GM23338 (cell line): Measurements from ENCODE around the gene UBASH3A. TPM values are rescaled to one million over a fixed set of nuclear protein-coding genes. Genes with fewer than 3 reads are reported as not detected.

Source experiments
- ATAC-seq: fragments of 200-7000 bp; cut with Tn5 transposase; 3 replicates; pipeline ENCODE4 v1.9.1; 2020
- DNase-seq: peaks from one replicate; pipeline ENCODE4 v3.0.0-alpha.2; 2015; ENCODE audit warnings: low spot score
- H2AFZ ChIP-seq: fragments of 200-600 bp; sonication (generic); 2 replicates; pipeline ENCODE4 v1.8.0; 2016; ENCODE audit warnings: antibody characterized with exemption, mild to moderate bottlenecking, moderate library complexity
- H3F3A ChIP-seq: fragments of 200-600 bp; sonication (generic); replicated peaks from 2 replicates; pipeline ENCODE4 v1.8.0; 2017; ENCODE audit warnings: antibody characterized with exemption, mixed run types, low read depth
- H3K27ac ChIP-seq: fragments of 200-600 bp; sonication (generic); 2 replicates; pipeline ENCODE4 v1.6.1; 2016; ENCODE audit warnings: low read depth
- H3K27me3 ChIP-seq: fragments of 200-600 bp; sonication (generic); 2 replicates; pipeline ENCODE4 v1.8.0; 2016; ENCODE audit warnings: mild to moderate bottlenecking, mixed run types, moderate library complexity; ENCODE audit not compliant: insufficient read depth
- H3K36me3 ChIP-seq: fragments of 200-600 bp; sonication (generic); 2 replicates; pipeline ENCODE4 v1.8.0; 2016; ENCODE audit warnings: mild to moderate bottlenecking; ENCODE audit not compliant: insufficient read depth
- H3K4me1 ChIP-seq: fragments of 200-600 bp; sonication (generic); 2 replicates; pipeline ENCODE4 v1.8.0; 2016; ENCODE audit warnings: mild to moderate bottlenecking, moderate library complexity; ENCODE audit not compliant: insufficient read depth
- H3K4me2 ChIP-seq: fragments of 200-600 bp; sonication (generic); 2 replicates; pipeline ENCODE4 v1.7.1; 2017; ENCODE audit warnings: mixed run types
- H3K4me3 ChIP-seq: fragments of 200-600 bp; sonication (generic); 2 replicates; pipeline ENCODE4 v1.6.1; 2016; ENCODE audit warnings: mixed run types
- H3K79me2 ChIP-seq: fragments of 200-600 bp; sonication (generic); replicated peaks from 2 replicates; pipeline ENCODE4 v1.8.0; 2017; ENCODE audit warnings: mild to moderate bottlenecking; ENCODE audit not compliant: insufficient read depth
- H3K9me2 ChIP-seq: fragments of 200-600 bp; sonication (generic); 2 replicates; pipeline ENCODE4 v1.8.0; 2017; ENCODE audit not compliant: insufficient read depth
- H4K20me1 ChIP-seq: fragments of 200-600 bp; sonication (generic); replicated peaks from 2 replicates; pipeline ENCODE4 v1.8.0; 2017; ENCODE audit warnings: mild to moderate bottlenecking; ENCODE audit not compliant: insufficient read depth
- H3K27ac Mint-ChIP-seq: 2 replicates; pipeline ENCODE4 v1.8.0; 2020; ENCODE audit warnings: inconsistent platforms, mild to moderate bottlenecking, moderate library complexity, mixed read lengths
- H3K27me3 Mint-ChIP-seq: 3 replicates; pipeline ENCODE4 v1.8.0; 2022; ENCODE audit warnings: low read depth, mild to moderate bottlenecking, moderate library complexity, mixed read lengths, inconsistent platforms; ENCODE audit not compliant: insufficient read depth, poor library complexity
- H3K36me3 Mint-ChIP-seq: 3 replicates; pipeline ENCODE4 v1.8.0; 2021; ENCODE audit warnings: low read depth, mild to moderate bottlenecking, inconsistent platforms, moderate library complexity, mixed read lengths
- H3K4me1 Mint-ChIP-seq: 3 replicates; pipeline ENCODE4 v1.8.0; 2020; ENCODE audit warnings: mild to moderate bottlenecking, inconsistent platforms, mixed read lengths
- H3K4me3 Mint-ChIP-seq: 3 replicates; pipeline ENCODE4 v1.8.0; 2021; ENCODE audit warnings: moderate library complexity, mild to moderate bottlenecking, inconsistent platforms, mixed read lengths
- H3K9me3 Mint-ChIP-seq: 3 replicates; pipeline ENCODE4 v1.8.0; 2020; ENCODE audit warnings: moderate library complexity, mild to moderate bottlenecking, inconsistent platforms, mixed read lengths
- EZH2 ChIP-seq: fragments of 200-600 bp; sonication (generic); IDR thresholded peaks from one replicate; pipeline ENCODE4 v1.8.0; 2017; ENCODE audit warnings: antibody characterized with exemption, mild to moderate bottlenecking, low read depth; ENCODE audit not compliant: unreplicated experiment
- EZH2phosphoT487 ChIP-seq: fragments of 200-600 bp; sonication (generic); IDR thresholded peaks from one replicate; pipeline ENCODE4 v1.8.1; 2018; ENCODE audit warnings: antibody characterized with exemption; ENCODE audit not compliant: unreplicated experiment
- REST ChIP-seq: IDR thresholded peaks from one replicate; pipeline ENCODE4 v1.6.1; 2018; ENCODE audit warnings: antibody characterized with exemption; ENCODE audit not compliant: unreplicated experiment
- ZNF114 ChIP-seq: fragments of 250-450 bp; sonication (Bioruptor Pico); IDR thresholded peaks from 2 replicates; pipeline ENCODE4 v1.5.0; 2020; ENCODE audit warnings: mild to moderate bottlenecking, moderate library complexity
- polyA plus RNA-seq: library from polyadenylated mRNA; unstranded; fragments of >200 nt; fragmentation: Nextera tagmentation; extraction: Ambion mirVana; gene quantifications from 2 replicates; pipeline ENCODE4 v1.2.1, GENCODE V29; 2016
- total RNA-seq: library from RNA; depleted of rRNA; stranded (reverse); fragments of >200 nt; shearing (Covaris generic); gene quantifications from 2 replicates; pipeline ENCODE4 v1.2.3, GENCODE V29; 2014
- TF ChIP-seq, protein P1 (sequence below): fragments of 250-450 bp; sonication (Bioruptor Pico); IDR thresholded peaks from 2 replicates; pipeline ENCODE4 v1.5.0; 2020; ENCODE audit warnings: mild to moderate bottlenecking, moderate library complexity

The UBASH3A gene
- total and polyA plus RNA-seq, 2 experiments from 2014 or later, result not detected

DNA sequence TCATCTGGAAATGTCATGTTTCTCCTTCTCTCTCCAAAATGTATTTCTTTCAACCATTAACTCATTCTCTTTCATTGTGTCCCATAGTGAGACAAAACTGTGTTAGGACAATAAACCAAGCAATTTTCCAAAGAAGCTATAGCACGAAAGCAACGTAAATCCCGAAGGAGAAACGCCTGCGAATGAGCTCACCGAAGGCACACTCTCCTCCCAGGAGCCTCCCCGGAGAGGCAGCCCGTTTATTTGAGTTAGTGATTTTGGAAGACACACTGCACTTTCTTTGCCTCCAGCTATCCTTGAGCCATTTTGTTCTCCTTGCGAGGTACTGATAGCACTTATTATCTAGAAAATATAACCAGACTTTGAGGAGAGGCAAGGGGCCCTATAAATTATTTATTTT is 51.1 kb downstream of the UBASH3A start (continued):
- TF ChIP-seq, protein P1, sequence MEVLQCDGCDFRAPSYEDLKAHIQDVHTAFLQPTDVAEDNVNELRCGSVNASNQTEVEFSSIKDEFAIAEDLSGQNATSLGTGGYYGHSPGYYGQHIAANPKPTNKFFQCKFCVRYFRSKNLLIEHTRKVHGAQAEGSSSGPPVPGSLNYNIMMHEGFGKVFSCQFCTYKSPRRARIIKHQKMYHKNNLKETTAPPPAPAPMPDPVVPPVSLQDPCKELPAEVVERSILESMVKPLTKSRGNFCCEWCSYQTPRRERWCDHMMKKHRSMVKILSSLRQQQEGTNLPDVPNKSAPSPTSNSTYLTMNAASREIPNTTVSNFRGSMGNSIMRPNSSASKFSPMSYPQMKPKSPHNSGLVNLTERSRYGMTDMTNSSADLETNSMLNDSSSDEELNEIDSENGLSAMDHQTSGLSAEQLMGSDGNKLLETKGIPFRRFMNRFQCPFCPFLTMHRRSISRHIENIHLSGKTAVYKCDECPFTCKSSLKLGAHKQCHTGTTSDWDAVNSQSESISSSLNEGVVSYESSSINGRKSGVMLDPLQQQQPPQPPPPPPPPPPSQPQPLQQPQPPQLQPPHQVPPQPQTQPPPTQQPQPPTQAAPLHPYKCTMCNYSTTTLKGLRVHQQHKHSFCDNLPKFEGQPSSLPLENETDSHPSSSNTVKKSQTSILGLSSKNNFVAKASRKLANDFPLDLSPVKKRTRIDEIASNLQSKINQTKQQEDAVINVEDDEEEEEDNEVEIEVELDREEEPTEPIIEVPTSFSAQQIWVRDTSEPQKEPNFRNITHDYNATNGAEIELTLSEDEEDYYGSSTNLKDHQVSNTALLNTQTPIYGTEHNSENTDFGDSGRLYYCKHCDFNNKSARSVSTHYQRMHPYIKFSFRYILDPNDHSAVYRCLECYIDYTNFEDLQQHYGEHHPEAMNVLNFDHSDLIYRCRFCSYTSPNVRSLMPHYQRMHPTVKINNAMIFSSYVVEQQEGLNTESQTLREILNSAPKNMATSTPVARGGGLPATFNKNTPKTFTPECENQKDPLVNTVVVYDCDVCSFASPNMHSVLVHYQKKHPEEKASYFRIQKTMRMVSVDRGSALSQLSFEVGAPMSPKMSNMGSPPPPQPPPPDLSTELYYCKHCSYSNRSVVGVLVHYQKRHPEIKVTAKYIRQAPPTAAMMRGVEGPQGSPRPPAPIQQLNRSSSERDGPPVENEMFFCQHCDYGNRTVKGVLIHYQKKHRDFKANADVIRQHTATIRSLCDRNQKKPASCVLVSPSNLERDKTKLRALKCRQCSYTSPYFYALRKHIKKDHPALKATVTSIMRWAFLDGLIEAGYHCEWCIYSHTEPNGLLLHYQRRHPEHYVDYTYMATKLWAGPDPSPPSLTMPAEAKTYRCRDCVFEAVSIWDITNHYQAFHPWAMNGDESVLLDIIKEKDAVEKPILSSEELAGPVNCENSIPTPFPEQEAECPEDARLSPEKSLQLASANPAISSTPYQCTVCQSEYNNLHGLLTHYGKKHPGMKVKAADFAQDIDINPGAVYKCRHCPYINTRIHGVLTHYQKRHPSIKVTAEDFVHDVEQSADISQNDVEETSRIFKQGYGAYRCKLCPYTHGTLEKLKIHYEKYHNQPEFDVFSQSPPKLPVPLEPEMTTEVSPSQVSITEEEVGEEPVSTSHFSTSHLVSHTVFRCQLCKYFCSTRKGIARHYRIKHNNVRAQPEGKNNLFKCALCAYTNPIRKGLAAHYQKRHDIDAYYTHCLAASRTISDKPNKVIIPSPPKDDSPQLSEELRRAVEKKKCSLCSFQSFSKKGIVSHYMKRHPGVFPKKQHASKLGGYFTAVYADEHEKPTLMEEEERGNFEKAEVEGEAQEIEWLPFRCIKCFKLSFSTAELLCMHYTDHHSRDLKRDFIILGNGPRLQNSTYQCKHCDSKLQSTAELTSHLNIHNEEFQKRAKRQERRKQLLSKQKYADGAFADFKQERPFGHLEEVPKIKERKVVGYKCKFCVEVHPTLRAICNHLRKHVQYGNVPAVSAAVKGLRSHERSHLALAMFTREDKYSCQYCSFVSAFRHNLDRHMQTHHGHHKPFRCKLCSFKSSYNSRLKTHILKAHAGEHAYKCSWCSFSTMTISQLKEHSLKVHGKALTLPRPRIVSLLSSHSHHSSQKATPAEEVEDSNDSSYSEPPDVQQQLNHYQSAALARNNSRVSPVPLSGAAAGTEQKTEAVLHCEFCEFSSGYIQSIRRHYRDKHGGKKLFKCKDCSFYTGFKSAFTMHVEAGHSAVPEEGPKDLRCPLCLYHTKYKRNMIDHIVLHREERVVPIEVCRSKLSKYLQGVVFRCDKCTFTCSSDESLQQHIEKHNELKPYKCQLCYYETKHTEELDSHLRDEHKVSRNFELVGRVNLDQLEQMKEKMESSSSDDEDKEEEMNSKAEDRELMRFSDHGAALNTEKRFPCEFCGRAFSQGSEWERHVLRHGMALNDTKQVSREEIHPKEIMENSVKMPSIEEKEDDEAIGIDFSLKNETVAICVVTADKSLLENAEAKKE (CRISPR knock-in tag), result no peak

GRCh38 chr21:42455196-42455595 is 51.5 kb downstream of the UBASH3A start:
- no peak overlapping the region for H3K4me3 Mint-ChIP-seq
- H3K36me3 ChIP-seq, result no peaks in the 10 kb centered on the region
- no peaks in the 10 kb centered on the region for H3K79me2 ChIP-seq

More at GRCh38 chr21:42455196-42455595, 51.5 kb downstream of the UBASH3A start:
- Histone ChIP-seq H3K4me2 (no peak overlapping the region), H3K27me3 (no peaks in the 10 kb centered on the region), H3K4me1 (no peaks in the 10 kb centered on the region), H2AFZ (no peak overlapping the region), H3K9me2 (no peaks in the 10 kb centered on the region), H4K20me1 (no peaks in the 10 kb centered on the region), H3K27ac (no peak overlapping the region), H3K4me3 (no peak overlapping the region), H3F3A (no peaks in the 10 kb centered on the region)
- TF ChIP-seq ZNF114, result no peak
- TF ChIP-seq EZH2phosphoT487, result no peak
- no peak for TF ChIP-seq EZH2
- TF ChIP-seq REST, result no peak
- Mint-ChIP-seq H3K9me3 (peaks cover 13% of the 10 kb centered on the region), H3K36me3 (peaks cover 5% of the 10 kb centered on the region; the same call in 2 of the 3 replicates), H3K27ac (no peak overlapping the region), H3K27me3 (peaks cover 3% of the 10 kb centered on the region), H3K4me1 (peaks cover 10% of the 10 kb centered on the region)
- ATAC-seq (no peak), DNase-seq (no peak)
